NCI-H128 (cell line): Measurements from ENCODE around the gene CORT.
A peak's percentile ranks its signal among the peaks of the same experiment; 100 is the strongest.
"Not testable (repeated sequence)": the region's sequence is repeated elsewhere in the genome, so short reads cannot be mapped to it uniquely, and the experiment has no call there.

Experiments used
- DNase-seq: peaks from one replicate; lab custom pipeline; 2025; ENCODE audit not compliant: unreplicated experiment; lab: John Stamatoyannopoulos, UW

Gene CORT

GRCh38 chr1:10449751-10450150 is at the start of gene CORT:
Gene CORT, plus strand, starts transcription at chr1:10450031. Its CDS starts 193 bp downstream, at chr1:10450224.
- DNase-seq, result no peak

GRCh38 chr1:10401281-10401680 is 48.5 kb upstream of the CORT start:
- DNase-seq, result no peak

- no peak for DNase-seq
These were observed 47.0 kb upstream of the CORT start for GRCh38 chr1:10402729-10403274.

- DNase-seq, result no peak
These were observed 42.6 kb upstream of the CORT start for GRCh38 chr1:10407201-10407600.

- no peak for DNase-seq
These were observed 34.5 kb upstream of the CORT start for GRCh38 chr1:10415211-10415930.

- not testable (repeated sequence) for DNase-seq
These were observed 33.9 kb upstream of the CORT start for GRCh38 chr1:10415967-10416366.

GRCh38 chr1:10418741-10419140 is 31.1 kb upstream of the CORT start:
- not testable (repeated sequence) for DNase-seq

- no peak for DNase-seq
These were observed 30.5 kb upstream of the CORT start for GRCh38 chr1:10419351-10419750.

- no peak for DNase-seq
These were observed 28.2 kb upstream of the CORT start for GRCh38 chr1:10421637-10422036.

- DNase-seq, result no peak
These were observed 25.8 kb upstream of the CORT start for GRCh38 chr1:10424034-10424433.

GRCh38 chr1:10424651-10425050 is 25.2 kb upstream of the CORT start:
- no peak for DNase-seq

GRCh38 chr1:10425826-10426534 is 23.9 kb upstream of the CORT start:
- not testable (repeated sequence) for DNase-seq

GRCh38 chr1:10426535-10426848 is 23.3 kb upstream of the CORT start:
- DNase-seq, result not testable (repeated sequence)

GRCh38 chr1:10428984-10429383 is 20.8 kb upstream of the CORT start:
- DNase-seq, result no peak

GRCh38 chr1:10429868-10430215 is 20.0 kb upstream of the CORT start:
- no peak for DNase-seq

- peak; percentile 84 for DNase-seq
These were observed 19.4 kb upstream of the CORT start, which contains the start of gene CENPS for GRCh38 chr1:10430216-10431069. Gene CENPS, plus strand, starts transcription at chr1:10430433. Its CDS starts 85 bp downstream, at chr1:10430518.

GRCh38 chr1:10431070-10431730 is 18.6 kb upstream of the CORT start:
- DNase-seq, result no peak

GRCh38 chr1:10432910-10433700 is 16.7 kb upstream of the CORT start:
- DNase-seq, result no peak

GRCh38 chr1:10433790-10434189 is 16.0 kb upstream of the CORT start:
- DNase-seq, result no peak

- DNase-seq, result no peak
These were observed 15.2 kb upstream of the CORT start for GRCh38 chr1:10434590-10434989.
